Measurements from ENCODE around the gene PARP16. TPM values are rescaled to one million over a fixed set of nuclear protein-coding genes. Genes with fewer than 3 reads are reported as not detected.

Gene PARP16
- polyA plus RNA-seq, 5 donors = 18.2 to 21.6 (median 19.8) TPM

Other genes with a start within 250 kb of the PARP16 start
- 10 to 100 TPM; 11.2 to 17.8 (median 15.1) TPM for gene SLC51B, start 241.5 kb downstream of the PARP16 start, polyA plus RNA-seq (ENCODE audit: insufficient read depth in 1 of 5, insufficient read length in 5 of 5, low replicate concordance in 1 of 5)
- 100 to 1,000 TPM in 3 of 5 donors, 10 to 100 TPM in 2; 94.9 to 131 (median 107) TPM for gene RASL12, start 218.9 kb downstream of the PARP16 start, polyA plus RNA-seq (ENCODE audit: insufficient read depth in 1 of 5, insufficient read length in 5 of 5, low replicate concordance in 1 of 5)
- 1 to 10 TPM in 1 of 5 donors, under 1 TPM in 4; 0.31 to 1.6 (median 0.89) TPM for gene KBTBD13, start 210.1 kb downstream of the PARP16 start, polyA plus RNA-seq (ENCODE audit: insufficient read depth in 1 of 5, insufficient read length in 5 of 5, low replicate concordance in 1 of 5)
- gene UBAP1L, start 171.7 kb downstream of the PARP16 start, polyA plus RNA-seq (ENCODE audit: insufficient read depth in 1 of 5, insufficient read length in 5 of 5, low replicate concordance in 1 of 5) = 10 to 100 TPM in 3 of 5 donors, 1 to 10 TPM in 2; 7.1 to 11.7 (median 10.5) TPM
- gene PDCD7, start 153.1 kb downstream of the PARP16 start, polyA plus RNA-seq (ENCODE audit: insufficient read depth in 1 of 5, insufficient read length in 5 of 5, low replicate concordance in 1 of 5) = 10 to 100 TPM; 29.6 to 37.8 (median 34.9) TPM
- 10 to 100 TPM; 44.9 to 75.0 (median 67.9) TPM for gene CLPX, start 101.5 kb downstream of the PARP16 start, polyA plus RNA-seq (ENCODE audit: insufficient read depth in 1 of 5, insufficient read length in 5 of 5, low replicate concordance in 1 of 5)
- 1 to 10 TPM; 1.3 to 2.8 (median 1.7) TPM for gene CILP, start 75.4 kb downstream of the PARP16 start, polyA plus RNA-seq (ENCODE audit: insufficient read depth in 1 of 5, insufficient read length in 5 of 5, low replicate concordance in 1 of 5)
- gene RNU5A-1, start 9.2 kb upstream of the PARP16 start, polyA plus RNA-seq (ENCODE audit: insufficient read depth in 1 of 5, insufficient read length in 5 of 5, low replicate concordance in 1 of 5) = not detected
- gene RNU5B-1, start 17.8 kb upstream of the PARP16 start, polyA plus RNA-seq (ENCODE audit: insufficient read depth in 1 of 5, insufficient read length in 5 of 5, low replicate concordance in 1 of 5) = not detected
- 10 to 100 TPM in 3 of 5 donors, 1 to 10 TPM in 2; 5.5 to 12.9 (median 10.8) TPM for gene IGDCC3, start 91.1 kb upstream of the PARP16 start, polyA plus RNA-seq (ENCODE audit: insufficient read depth in 1 of 5, insufficient read length in 5 of 5, low replicate concordance in 1 of 5)
- gene IGDCC4, start 136.1 kb upstream of the PARP16 start, polyA plus RNA-seq (ENCODE audit: insufficient read depth in 1 of 5, insufficient read length in 5 of 5, low replicate concordance in 1 of 5) = 10 to 100 TPM; 30.0 to 45.0 (median 41.3) TPM
- 10 to 100 TPM; 20.9 to 34.6 (median 32.1) TPM for gene DPP8, start 230.8 kb upstream of the PARP16 start, polyA plus RNA-seq (ENCODE audit: insufficient read depth in 1 of 5, insufficient read length in 5 of 5, low replicate concordance in 1 of 5)
- gene HACD3, start 243.6 kb upstream of the PARP16 start, polyA plus RNA-seq (ENCODE audit: insufficient read depth in 1 of 5, insufficient read length in 5 of 5, low replicate concordance in 1 of 5) = 100 to 1,000 TPM; 150 to 217 (median 169) TPM